Mesothelial cell of epicardium (in vitro differentiated cells): Measurements from ENCODE around the gene SF3A1. TPM values are rescaled to one million over a fixed set of nuclear protein-coding genes. Genes with fewer than 3 reads are reported as not detected.

ENCODE experiments used
- DNase-seq, 2 experiments: peaks; one replicate each; pipeline ENCODE4 v3.0.0; 2021; ENCODE audit warnings: low spot score in 2 of 2; ENCODE audit not compliant: unreplicated experiment in 2 of 2
- H3K27ac Mint-ChIP-seq: 2 replicates; pipeline ENCODE4 v1.8.0; 2021; ENCODE audit warnings: mixed read lengths
- H3K27me3 Mint-ChIP-seq: 2 replicates; pipeline ENCODE4 v1.8.0; 2021; ENCODE audit warnings: low read depth, mixed read lengths
- H3K36me3 Mint-ChIP-seq: 2 replicates; pipeline ENCODE4 v1.8.0; 2021; ENCODE audit warnings: mixed read lengths
- H3K4me1 Mint-ChIP-seq: 2 replicates; pipeline ENCODE4 v1.8.0; 2021; ENCODE audit warnings: mixed read lengths
- H3K4me3 Mint-ChIP-seq: 2 replicates; pipeline ENCODE4 v1.8.0; 2021; ENCODE audit warnings: mild to moderate bottlenecking, moderate library complexity, mixed read lengths
- H3K9me3 Mint-ChIP-seq: 2 replicates; pipeline ENCODE4 v1.8.0; 2021; ENCODE audit warnings: mixed read lengths
- total RNA-seq: library from RNA; stranded (reverse); gene quantifications from 3 replicates; pipeline ENCODE4 v1.2.1, GENCODE V29; 2021
- TF ChIP-seq, protein P1 (sequence below): fragments of 200-600 bp; sonication (generic); IDR thresholded peaks from one replicate; pipeline ENCODE4 v1.5.0; 2021; ENCODE audit warnings: antibody characterized with exemption; ENCODE audit not compliant: unreplicated experiment

Gene SF3A1
- total RNA-seq, 1 donor from 2014 or later = 142 TPM

GRCh38 chr22:30390974-30391691, 34.4 kb upstream of the SF3A1 start:
- H3K27ac Mint-ChIP-seq = no peak overlapping the region
- H3K9me3 Mint-ChIP-seq = peaks cover 5% of the 10 kb centered on the region
- no peaks in the 10 kb centered on the region for H3K36me3 Mint-ChIP-seq
- no peak for DNase-seq
- no peak overlapping the region for H3K4me3 Mint-ChIP-seq
- peaks cover 12% of the 10 kb centered on the region for H3K4me1 Mint-ChIP-seq
- H3K27me3 Mint-ChIP-seq = peaks cover 7% of the 10 kb centered on the region
- TF ChIP-seq, protein P1, sequence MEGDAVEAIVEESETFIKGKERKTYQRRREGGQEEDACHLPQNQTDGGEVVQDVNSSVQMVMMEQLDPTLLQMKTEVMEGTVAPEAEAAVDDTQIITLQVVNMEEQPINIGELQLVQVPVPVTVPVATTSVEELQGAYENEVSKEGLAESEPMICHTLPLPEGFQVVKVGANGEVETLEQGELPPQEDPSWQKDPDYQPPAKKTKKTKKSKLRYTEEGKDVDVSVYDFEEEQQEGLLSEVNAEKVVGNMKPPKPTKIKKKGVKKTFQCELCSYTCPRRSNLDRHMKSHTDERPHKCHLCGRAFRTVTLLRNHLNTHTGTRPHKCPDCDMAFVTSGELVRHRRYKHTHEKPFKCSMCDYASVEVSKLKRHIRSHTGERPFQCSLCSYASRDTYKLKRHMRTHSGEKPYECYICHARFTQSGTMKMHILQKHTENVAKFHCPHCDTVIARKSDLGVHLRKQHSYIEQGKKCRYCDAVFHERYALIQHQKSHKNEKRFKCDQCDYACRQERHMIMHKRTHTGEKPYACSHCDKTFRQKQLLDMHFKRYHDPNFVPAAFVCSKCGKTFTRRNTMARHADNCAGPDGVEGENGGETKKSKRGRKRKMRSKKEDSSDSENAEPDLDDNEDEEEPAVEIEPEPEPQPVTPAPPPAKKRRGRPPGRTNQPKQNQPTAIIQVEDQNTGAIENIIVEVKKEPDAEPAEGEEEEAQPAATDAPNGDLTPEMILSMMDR = peak; percentile 56

- Mint-ChIP-seq H3K9me3 (peaks cover 5% of the 10 kb centered on the region), H3K4me1 (peaks cover 9% of the 10 kb centered on the region), H3K27me3 (no peaks in the 10 kb centered on the region), H3K4me3 (peak within 1 kb of the TSS; percentile 77), H3K27ac (peak within 1 kb of the TSS; percentile 81), H3K36me3 (no peaks in the 10 kb centered on the region)
- peak; percentile 84 to 91 for DNase-seq
- TF ChIP-seq, protein P1 = peak; percentile 93
These were observed 30.5 kb upstream of the SF3A1 start, which contains the start of gene RNF215 for GRCh38 chr22:30386960-30387827. TSS of gene RNF215 (minus strand) at chr22:30387411. CDS start at chr22:30387313, 98 bp downstream.

- no peaks in the 10 kb centered on the region for H3K27me3 Mint-ChIP-seq
These were observed 29.9 kb upstream of the SF3A1 start for GRCh38 chr22:30386608-30386959.

GRCh38 chr22:30385942-30386341, 29.2 kb upstream of the SF3A1 start:
- H3K27me3 Mint-ChIP-seq = no peaks in the 10 kb centered on the region
- no peaks in the 10 kb centered on the region for H3K36me3 Mint-ChIP-seq
- H3K27ac Mint-ChIP-seq = no peak overlapping the region
- TF ChIP-seq, protein P1 = no peak
- peaks cover 9% of the 10 kb centered on the region for H3K4me1 Mint-ChIP-seq
- H3K4me3 Mint-ChIP-seq = peak overlapping the region; percentile 77
- DNase-seq = no peak
- peaks cover 4% of the 10 kb centered on the region for H3K9me3 Mint-ChIP-seq

More at GRCh38 chr22:30386608-30386959, 29.9 kb upstream of the SF3A1 start:
- Mint-ChIP-seq H3K27ac (peak overlapping the region; percentile 43), H3K9me3 (peaks cover 5% of the 10 kb centered on the region), H3K36me3 (no peaks in the 10 kb centered on the region), H3K4me1 (peaks cover 9% of the 10 kb centered on the region), H3K4me3 (peak overlapping the region; percentile 77)
- DNase-seq = no peak
- TF ChIP-seq, protein P1 = no peak

DNA sequence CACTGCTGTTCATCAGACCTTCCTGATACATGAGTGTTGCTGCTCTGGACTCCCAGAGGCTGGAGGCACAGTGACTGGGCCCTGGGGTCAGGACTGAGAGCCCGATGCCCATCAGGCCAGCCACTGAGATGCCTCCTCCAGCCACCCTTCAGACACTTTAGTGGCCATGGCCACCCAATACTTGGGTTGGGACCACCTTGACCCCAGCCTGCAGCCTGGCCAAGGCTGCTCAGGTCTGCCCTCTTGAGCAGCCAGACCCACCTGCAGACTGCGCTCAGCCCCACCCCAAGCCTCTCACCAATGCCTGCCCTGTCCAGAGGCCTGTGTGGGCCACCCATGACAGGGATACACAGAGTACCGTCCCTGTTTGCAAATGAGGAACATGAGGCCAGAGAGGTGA, 26.4 kb upstream of the SF3A1 start:
- TF ChIP-seq, protein P1 = no peak
- Mint-ChIP-seq H3K27me3 (no peaks in the 10 kb centered on the region), H3K9me3 (no peaks in the 10 kb centered on the region), H3K4me3 (no peak overlapping the region), H3K4me1 (peaks cover 7% of the 10 kb centered on the region), H3K27ac (no peak overlapping the region), H3K36me3 (peaks cover 3% of the 10 kb centered on the region)
- no peak for DNase-seq
